Neural cell (in vitro differentiated cells): ENCODE measurements around the gene PACS2. TPM values are rescaled to one million over a fixed set of nuclear protein-coding genes. Genes with fewer than 3 reads are reported as not detected.

Experiments
- H2AFZ ChIP-seq: fragments of 200-600, 300-800 bp; sonication (generic), shearing (Covaris generic); 2 replicates; pipeline ENCODE4 v1.6.0; 2014; ENCODE audit warnings: low read depth, mild to moderate bottlenecking, antibody characterized with exemption, low read length, moderate library complexity
- H3F3A ChIP-seq: fragments of 200-600 bp; shearing (Covaris generic); 2 replicates; pipeline ENCODE4 v1.6.1; 2016; ENCODE audit warnings: mild to moderate bottlenecking, moderate library complexity, mixed read lengths, antibody characterized with exemption, low read length; ENCODE audit not compliant: insufficient read depth, poor library complexity, severe bottlenecking
- H3K27ac ChIP-seq: fragments of 200-600, 300-800 bp; sonication (generic), shearing (Covaris generic); 2 replicates; pipeline ENCODE4 v1.5.1; 2014; ENCODE audit warnings: mild to moderate bottlenecking, low read length, moderate library complexity
- H3K27me3 ChIP-seq: fragments of 300-800, 200-600 bp; sonication (generic), shearing (Covaris generic); 2 replicates; pipeline ENCODE4 v1.6.0; 2014; ENCODE audit warnings: mild to moderate bottlenecking, low read depth, low read length, moderate library complexity; ENCODE audit not compliant: insufficient read depth
- H3K36me3 ChIP-seq: fragments of 300-800, 200-600 bp; sonication (generic), shearing (Covaris generic); 2 replicates; pipeline ENCODE4 v1.5.1; 2014; ENCODE audit warnings: mild to moderate bottlenecking, antibody characterized with exemption, low read length, moderate library complexity; ENCODE audit not compliant: insufficient read depth
- H3K4me2 ChIP-seq: fragments of 300-800, 200-600 bp; sonication (generic), shearing (Covaris generic); 2 replicates; pipeline ENCODE4 v1.6.0; 2014; ENCODE audit warnings: mild to moderate bottlenecking, low read length
- H3K4me3 ChIP-seq: fragments of 300-800, 200-600 bp; sonication (generic), shearing (Covaris generic); 2 replicates; pipeline ENCODE4 v1.5.1; 2014; ENCODE audit warnings: mild to moderate bottlenecking, low read length, moderate library complexity
- H3K79me2 ChIP-seq: fragments of 200-600 bp; shearing (Covaris generic); replicated peaks from 2 replicates; pipeline ENCODE4 v1.6.0; 2014; ENCODE audit warnings: mild to moderate bottlenecking, low read length, moderate library complexity; ENCODE audit not compliant: insufficient read depth
- H3K9ac ChIP-seq: fragments of 300-800, 200-600 bp; sonication (generic), shearing (Covaris generic); 2 replicates; pipeline ENCODE4 v1.6.1; 2016; ENCODE audit warnings: mild to moderate bottlenecking, low read length, mixed read lengths
- H3K9me2 ChIP-seq: fragments of 200-600 bp; shearing (Covaris generic); 2 replicates; pipeline ENCODE4 v1.6.1; 2016; ENCODE audit warnings: mild to moderate bottlenecking, low read length, mixed read lengths; ENCODE audit not compliant: insufficient read depth
- H3K9me3 ChIP-seq: fragments of 200-600, 300-800 bp; sonication (generic), shearing (Covaris generic); 2 replicates; pipeline ENCODE4 v1.6.1; 2016; ENCODE audit warnings: mild to moderate bottlenecking, mixed run types, low read length, moderate library complexity, mixed read lengths
- H4K20me1 ChIP-seq: fragments of 200-600 bp; shearing (Covaris generic); 2 replicates; pipeline ENCODE4 v1.6.1; 2016; ENCODE audit warnings: mild to moderate bottlenecking, mixed run types; ENCODE audit not compliant: insufficient read depth
- CTCF ChIP-seq: fragments of 450-650 bp; IDR thresholded peaks from 2 replicates; pipeline ENCODE4 v1.5.1; 2014; ENCODE audit warnings: antibody characterized with exemption, mild to moderate bottlenecking, moderate library complexity; ENCODE audit not compliant: poor library complexity, severe bottlenecking
- EP300 ChIP-seq: fragments of 450-650 bp; conservative IDR thresholded peaks from 2 replicates; pipeline ENCODE4 v1.6.1; 2014; ENCODE audit warnings: antibody characterized with exemption, mild to moderate bottlenecking, moderate library complexity; ENCODE audit not compliant: poor library complexity, severe bottlenecking
- EZH2 ChIP-seq: fragments of 200-600, 300-800 bp; shearing (Covaris generic), sonication (generic); IDR thresholded peaks from 2 replicates; pipeline ENCODE4 v1.6.1; 2014; ENCODE audit warnings: antibody characterized with exemption, low read length, borderline replicate concordance, mild to moderate bottlenecking; ENCODE audit not compliant: insufficient read depth, poor library complexity, severe bottlenecking
- MXI1 ChIP-seq: fragments of 450-650 bp; conservative IDR thresholded peaks from 2 replicates; pipeline ENCODE4 v1.6.1; 2014; ENCODE audit warnings: antibody characterized with exemption, mild to moderate bottlenecking; ENCODE audit not compliant: poor library complexity, severe bottlenecking
- POLR2AphosphoS5 ChIP-seq: IDR thresholded peaks from 2 replicates; pipeline ENCODE4 v1.6.1; 2012
- RAD21 ChIP-seq: fragments of 450-650 bp; conservative IDR thresholded peaks from 2 replicates; pipeline ENCODE4 v1.6.1; 2014; ENCODE audit warnings: antibody characterized with exemption, mild to moderate bottlenecking, moderate library complexity
- REST ChIP-seq: IDR thresholded peaks from 2 replicates; pipeline ENCODE4 v1.6.1; 2012; ENCODE audit warnings: borderline replicate concordance
- SMC3 ChIP-seq: fragments of 450-650 bp; conservative IDR thresholded peaks from 2 replicates; pipeline ENCODE4 v1.6.1; 2014; ENCODE audit warnings: antibody characterized with exemption, mild to moderate bottlenecking, moderate library complexity; ENCODE audit not compliant: poor library complexity
- TAF1 ChIP-seq: IDR thresholded peaks from 2 replicates; pipeline ENCODE4 v1.6.1; 2012; ENCODE audit warnings: low read depth
- polyA plus RNA-seq: library from polyadenylated mRNA; depleted of rRNA; stranded (reverse); fragments of >200 nt; gene quantifications from 2 replicates; pipeline ENCODE4 v1.2.3, GENCODE V29; 2014

PACS2 gene
- polyA plus RNA-seq, 1 donor from 2014 or later: 77.7 TPM

- H3K9me2 ChIP-seq: no peaks in the 10 kb centered on the region
- no peaks in the 10 kb centered on the region for H4K20me1 ChIP-seq
- H3K27me3 ChIP-seq: no peaks in the 10 kb centered on the region
- no peaks in the 10 kb centered on the region for H3F3A ChIP-seq
- TF ChIP-seq RAD21 (no peak), POLR2AphosphoS5 (no peak), EP300 (no peak), EZH2 (no peak), TAF1 (no peak), MXI1 (no peak), SMC3 (no peak), REST (no peak), CTCF (no peak)
- H3K9ac ChIP-seq: no peak overlapping the region
- no peak overlapping the region for H3K27ac ChIP-seq
- H3K36me3 ChIP-seq: no peaks in the 10 kb centered on the region
- H3K79me2 ChIP-seq: no peaks in the 10 kb centered on the region
- no peak overlapping the region for H2AFZ ChIP-seq
- H3K4me3 ChIP-seq: no peak overlapping the region
- no peak overlapping the region for H3K4me2 ChIP-seq
- H3K9me3 ChIP-seq: no peaks in the 10 kb centered on the region
Observed at GRCh38 chr14:105366386-105367074, 52.0 kb downstream of the PACS2 start.

GRCh38 chr14:105367116-105368031 lies 52.8 kb downstream of the PACS2 start:
- H3K9ac ChIP-seq: no peak overlapping the region
- H3K4me3 ChIP-seq: no peak overlapping the region
- H3K27me3 ChIP-seq: no peaks in the 10 kb centered on the region
- no peaks in the 10 kb centered on the region for H4K20me1 ChIP-seq
- H3K79me2 ChIP-seq: no peaks in the 10 kb centered on the region
- H3K9me3 ChIP-seq: no peaks in the 10 kb centered on the region
- no peak overlapping the region for H3K27ac ChIP-seq
- H2AFZ ChIP-seq: no peak overlapping the region
- H3K36me3 ChIP-seq: no peaks in the 10 kb centered on the region
- H3K9me2 ChIP-seq: no peaks in the 10 kb centered on the region
- H3K4me2 ChIP-seq: no peak overlapping the region
- TF ChIP-seq REST (no peak), RAD21 (no peak), POLR2AphosphoS5 (no peak), MXI1 (no peak), EP300 (no peak), SMC3 (no peak), EZH2 (no peak), TAF1 (no peak), CTCF (no peak)
- H3F3A ChIP-seq: no peaks in the 10 kb centered on the region
